ENCODE measurements around the gene CKAP2L.
A peak's percentile ranks its signal among the peaks of the same experiment; 100 is the strongest.
"Not testable (repeated sequence)": the region's sequence is repeated elsewhere in the genome, so short reads cannot be mapped to it uniquely, and the experiment has no call there.

CKAP2L gene

DNA sequence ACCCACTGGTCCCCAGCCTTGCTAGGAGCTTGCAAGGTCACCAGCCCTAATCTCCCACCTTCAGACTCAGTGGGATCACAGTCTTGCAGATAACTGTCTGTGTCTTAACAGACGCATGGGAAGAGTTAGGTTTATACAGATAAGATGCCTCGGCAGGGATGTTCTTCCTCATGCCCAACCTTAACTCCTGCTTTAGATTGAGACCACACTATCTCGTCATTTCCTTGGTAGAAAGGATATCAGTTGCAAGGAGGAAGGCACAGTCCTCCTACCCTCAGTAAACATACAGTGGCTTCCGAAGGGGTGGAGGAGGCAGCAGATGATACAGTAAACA, 36.4 kb downstream of the CKAP2L start:
- DNase-seq = no peak

DNA sequence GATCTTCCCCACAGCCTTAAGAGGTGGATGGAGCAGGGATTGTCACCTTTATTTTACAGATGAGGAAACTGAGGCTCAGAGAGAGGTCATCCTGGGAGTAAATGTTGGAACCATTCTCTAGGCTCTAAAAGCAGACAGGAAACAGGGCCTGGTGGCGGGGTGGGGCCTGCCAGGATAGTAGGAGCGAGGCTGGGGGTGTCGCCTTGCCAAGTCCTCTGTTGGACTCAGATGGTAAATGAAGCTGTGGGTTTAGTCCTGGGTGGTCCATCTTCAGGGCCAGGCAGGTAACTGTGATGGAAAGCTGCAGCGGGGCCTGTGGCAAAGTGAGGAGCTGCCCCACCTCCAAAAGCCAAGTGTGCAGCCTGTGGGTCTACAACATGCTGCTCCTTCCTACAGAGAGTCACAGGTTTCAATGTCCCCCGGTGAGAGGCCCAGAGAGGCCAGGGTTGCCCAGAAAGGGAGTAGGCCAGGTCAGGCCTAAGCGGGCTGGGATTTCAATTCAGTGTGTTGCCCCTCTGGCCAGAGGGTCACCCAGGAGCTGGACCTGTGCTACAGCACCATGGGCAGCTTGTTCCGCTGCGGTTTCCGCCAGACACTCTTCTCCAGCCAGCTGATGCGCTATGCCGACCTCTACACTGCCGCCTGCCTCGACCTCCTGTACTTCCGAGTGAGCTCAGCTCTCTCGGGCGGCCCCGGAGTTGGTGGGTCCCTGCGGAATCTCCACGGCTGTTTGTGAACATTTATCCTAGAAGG, 37.0 kb downstream of the CKAP2L start:
- DNase-seq = no peak

DNA sequence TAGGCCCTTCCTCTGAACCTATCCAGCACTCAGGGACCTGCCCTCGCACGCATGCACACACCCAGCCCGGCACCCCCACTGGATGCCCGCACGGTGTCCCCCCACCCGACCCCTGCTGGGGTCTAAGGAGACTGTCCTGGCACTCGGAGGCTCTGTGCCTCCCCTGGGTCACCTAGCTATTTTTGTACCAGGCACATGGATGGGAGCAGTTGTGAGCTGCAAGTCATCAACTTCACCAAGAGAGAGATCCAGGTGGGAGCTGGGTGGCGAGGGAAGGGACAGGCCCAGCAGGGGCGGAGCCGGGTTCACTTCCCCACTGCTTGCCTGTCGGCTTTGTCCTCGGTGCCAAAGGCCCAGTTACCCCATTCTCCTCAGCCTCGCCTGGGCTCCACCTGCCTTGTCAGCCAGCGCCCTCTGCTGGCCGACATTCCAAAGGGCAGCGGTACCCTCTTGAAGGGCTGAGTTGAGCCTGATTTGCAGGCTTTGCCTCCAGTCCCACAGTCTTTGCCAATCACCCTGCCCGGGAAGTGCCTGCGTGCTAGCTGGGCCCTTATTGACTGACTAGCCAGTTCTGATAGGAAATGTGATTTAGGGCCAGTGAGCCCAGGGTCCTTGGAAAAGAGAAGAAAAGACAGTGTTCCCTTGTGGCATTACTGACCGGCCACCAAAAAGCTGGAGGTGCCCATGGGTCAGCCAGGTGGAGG, 37.8 kb downstream of the CKAP2L start:
- DNase-seq = peak in 54 of 56 donors; percentile 12 to 92 (median 77)

DNA sequence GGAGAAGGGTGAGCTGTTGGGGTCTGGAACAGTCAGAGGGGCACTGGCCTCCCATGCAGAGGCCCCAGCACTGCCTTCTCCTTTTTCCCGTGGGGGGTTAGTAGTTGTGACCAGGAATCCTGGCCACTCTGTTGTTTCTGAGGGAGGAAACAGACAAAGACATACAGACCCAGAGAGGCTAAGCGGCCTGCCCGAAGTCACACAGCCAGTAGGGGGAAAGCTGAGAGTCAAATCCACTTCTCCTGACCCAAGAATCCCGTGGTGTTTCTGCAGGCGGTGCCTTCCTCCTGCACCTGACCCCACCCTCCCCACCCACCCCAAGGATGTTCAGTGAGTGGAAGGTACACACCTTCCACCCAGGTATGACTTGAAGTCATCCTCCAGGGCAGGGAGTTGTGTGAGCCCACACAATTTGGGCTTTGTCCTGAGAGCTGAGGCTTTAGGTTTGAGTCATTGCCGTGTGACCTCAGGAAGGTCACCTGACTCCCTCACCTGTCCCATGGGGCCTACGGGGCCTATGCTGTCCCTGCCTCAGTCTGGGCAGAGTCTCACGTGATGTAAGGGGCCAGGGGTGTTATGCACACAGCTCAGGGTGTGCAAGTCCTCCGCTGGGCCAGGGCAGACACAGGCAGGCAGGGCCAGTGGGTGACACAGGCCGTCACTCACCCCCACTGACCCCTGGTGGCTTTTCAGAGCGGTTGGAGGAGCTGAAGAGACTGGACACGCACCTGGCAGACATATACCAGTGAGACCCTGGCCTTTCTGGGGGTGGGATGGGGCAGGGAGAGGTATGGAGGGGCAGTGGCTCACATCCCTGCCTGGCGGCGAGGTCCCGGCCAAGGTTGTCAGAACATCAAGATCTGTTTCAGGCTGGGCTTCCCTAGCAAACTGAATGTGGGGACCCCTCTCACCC, 38.6 kb downstream of the CKAP2L start:
- no peak for DNase-seq

DNA sequence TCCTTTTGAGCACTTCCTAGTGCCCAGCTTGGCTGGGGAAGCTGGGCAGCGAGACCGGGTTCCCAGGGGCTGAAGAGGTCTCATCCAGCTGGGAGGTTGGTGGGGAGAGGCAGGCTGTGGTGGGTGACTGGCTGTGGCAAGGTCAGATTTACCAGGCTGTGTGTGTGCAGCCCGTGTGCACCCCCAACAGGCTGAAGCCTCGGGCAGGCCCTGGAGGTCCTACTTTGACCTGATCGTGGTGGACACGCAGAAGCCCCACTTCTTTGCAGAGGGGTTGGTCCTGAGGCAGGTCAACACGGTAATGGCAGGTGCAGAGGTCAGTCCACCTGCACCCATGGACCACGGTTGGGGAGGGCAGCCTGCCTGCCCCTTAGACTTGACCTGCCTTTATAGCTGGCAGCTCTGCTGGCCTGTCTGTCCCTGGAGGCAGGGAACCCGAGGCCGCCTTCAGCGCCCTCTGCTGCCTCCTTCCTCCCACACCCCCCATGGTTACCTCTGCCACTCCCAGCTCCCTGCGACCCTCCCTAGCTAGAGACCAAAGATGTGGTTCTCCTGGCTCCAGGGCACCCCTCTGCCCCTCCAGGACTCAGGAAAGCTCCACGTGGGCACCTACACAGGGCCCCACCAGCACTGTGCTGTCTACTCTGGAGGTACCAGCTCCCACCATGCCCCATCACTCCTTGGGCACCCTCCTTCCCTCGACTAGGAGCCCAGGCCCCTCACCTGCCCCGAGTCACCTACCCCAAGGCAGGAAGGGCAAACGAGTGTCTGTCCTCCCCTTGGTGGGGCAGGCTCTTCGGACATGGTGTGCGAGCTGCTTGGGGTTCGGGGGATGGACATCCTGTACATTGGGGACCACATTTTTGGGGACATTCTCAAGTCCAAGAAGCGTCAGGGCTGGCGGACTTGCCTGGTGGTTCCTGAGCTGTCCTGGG, 39.6 kb downstream of the CKAP2L start:
- no peak for DNase-seq

DNA sequence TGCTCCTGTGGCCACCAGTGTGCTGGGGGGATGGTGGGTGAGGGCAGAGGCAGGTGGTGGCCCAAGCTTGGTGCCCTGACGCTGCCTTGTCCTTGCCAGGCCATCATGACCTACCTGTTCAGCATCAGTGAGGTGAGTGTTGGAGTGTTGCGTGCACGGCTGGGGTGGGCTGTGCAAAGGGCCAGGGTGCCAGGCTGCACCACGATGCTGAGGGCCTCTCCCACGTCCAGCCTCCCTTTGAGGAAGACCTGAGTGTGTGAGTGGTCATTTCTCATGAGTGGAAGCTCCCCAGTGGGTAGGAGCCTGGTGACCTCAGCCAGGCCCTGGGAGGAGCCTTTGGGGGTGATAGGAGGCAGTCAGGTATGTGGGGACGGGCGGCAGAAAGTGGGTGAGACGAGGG, 40.4 kb downstream of the CKAP2L start:
- DNase-seq = no peak

DNA sequence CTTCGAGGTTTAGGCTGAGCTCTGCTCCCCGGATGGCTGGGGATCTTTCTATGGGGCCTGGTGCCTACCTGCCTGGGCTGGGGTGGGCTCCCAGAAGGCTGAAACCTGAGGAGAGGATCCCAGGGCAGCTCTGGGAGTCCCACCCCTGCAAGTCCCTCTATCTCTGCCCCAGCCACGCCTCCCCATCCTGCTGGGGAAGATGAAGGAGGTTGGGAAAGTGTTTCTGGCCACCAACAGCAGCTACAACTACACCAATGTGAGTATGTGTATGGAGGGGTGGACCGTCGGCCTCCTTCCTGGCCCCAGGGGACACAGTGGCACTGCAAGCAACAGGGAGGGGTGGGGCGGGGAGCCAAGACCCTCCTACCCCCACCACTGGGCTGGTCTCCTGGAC, 40.9 kb downstream of the CKAP2L start:
- DNase-seq = no peak

DNA sequence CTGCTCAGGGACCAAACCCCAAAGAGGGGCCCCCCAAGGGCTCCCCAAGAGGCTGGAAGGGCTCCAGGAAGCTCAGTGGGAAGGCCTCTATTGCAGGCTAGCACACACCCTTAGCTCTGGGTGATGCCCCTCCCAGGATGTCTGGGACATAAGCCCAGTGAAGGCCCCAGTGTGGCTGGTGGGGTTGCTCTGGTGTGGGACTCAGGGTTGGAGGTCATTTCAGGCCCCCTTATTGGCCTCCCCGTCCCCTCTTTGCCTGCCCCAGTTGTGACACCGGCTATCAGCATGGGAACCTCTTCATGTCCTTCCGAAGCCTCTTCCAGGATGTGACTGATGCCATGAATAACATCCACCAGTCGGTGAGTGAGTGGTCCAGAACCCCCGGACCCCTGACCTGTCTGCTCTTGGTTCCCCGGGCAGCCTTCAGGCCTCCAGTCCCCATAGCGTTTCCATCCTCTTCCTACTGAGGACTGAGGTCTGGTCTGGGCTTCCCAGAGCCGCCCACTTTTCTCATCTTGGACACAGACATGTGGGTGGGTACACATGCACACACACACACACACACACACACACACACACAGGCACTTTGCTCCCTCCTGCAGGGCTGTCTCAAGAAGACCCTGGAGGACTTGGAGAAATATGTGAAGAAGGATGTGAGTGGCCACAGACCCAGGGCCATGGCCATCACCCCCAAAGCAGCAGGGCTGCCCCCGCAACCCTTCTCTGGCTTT, 41.4 kb downstream of the CKAP2L start:
- no peak for DNase-seq

DNA sequence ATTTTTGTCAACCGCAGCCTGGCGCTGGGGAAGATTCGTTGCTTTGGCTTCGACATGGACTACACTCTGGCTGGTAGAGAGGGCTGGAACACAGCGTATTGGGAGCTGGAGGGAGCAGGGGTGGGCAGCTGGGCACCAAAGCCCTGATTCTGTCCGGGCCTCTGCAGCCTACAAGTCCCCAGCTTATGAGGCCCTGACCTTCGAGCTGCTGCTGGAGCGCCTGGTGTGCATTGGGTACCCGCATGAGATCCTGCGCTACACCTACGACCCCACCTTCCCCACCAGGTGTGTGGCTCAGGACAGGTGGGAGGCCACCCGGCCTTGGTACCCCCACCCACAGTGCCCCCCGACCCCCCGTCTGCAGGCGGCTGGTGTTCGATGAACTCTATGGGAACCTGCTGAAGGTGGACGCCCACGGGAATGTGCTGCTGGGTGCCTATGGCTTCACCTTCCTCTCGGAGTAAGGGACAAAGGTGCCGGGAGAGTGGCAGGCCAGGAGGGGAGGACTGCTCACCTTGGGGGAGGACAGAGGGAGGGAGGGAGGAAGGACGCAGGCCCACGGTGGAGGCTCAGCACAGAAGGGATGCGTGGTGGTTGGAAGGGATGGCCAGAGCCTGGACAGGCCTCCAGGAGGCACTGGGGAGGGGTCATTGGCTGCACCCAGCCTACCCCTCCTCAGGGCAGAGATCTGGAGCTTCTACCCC, 42.4 kb downstream of the CKAP2L start:
- no peak for DNase-seq

DNA sequence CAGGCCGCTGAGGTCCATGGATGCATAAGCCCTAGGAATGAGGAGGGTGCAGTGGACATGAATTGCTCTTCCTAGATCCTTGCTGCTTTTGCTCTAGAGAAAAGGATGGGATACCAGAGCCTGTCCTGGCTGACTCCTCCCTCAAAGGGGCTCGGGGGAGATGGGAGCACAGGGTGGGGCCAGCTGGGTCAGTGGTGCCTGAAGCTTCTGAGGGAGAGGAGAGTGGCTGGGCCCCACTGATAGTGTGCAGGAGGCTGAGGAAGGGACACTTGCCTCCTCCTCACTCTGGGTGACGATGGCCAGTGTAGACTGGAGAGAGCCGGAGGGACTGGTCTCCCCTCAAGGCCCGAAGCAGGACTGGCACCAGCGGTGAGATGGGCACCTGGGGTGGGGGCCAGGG, 43.6 kb downstream of the CKAP2L start, which contains the start of gene NT5DC4:
Gene NT5DC4, plus strand, starts transcription at position 236 of the 400 bp plus-strand sequence. Its CDS starts 60 bp downstream, at position 296.
- no peak for DNase-seq

DNA sequence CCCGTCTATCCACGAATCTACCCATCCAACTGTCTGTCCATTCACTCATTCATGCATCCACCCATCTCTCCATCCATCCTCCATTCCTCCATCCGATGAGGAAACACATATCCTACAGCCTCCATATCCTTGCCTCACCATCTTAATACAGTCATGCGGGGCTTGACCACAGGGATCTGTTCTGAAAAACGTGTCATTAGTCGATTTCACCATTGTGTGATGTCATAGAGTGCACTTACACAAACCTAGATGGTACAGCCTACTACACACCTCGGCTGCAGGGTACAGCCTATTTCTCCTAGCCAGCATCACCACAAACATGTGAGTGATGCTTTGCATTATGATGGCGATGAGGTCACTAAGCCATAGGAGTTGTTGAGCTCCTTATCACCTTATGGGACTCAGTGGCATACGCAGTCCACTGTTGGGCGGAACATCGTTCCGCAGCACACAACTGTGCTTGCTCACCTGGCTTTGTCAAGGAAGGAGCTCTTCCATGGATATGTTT, 45.5 kb downstream of the CKAP2L start:
- no peak for DNase-seq

DNA sequence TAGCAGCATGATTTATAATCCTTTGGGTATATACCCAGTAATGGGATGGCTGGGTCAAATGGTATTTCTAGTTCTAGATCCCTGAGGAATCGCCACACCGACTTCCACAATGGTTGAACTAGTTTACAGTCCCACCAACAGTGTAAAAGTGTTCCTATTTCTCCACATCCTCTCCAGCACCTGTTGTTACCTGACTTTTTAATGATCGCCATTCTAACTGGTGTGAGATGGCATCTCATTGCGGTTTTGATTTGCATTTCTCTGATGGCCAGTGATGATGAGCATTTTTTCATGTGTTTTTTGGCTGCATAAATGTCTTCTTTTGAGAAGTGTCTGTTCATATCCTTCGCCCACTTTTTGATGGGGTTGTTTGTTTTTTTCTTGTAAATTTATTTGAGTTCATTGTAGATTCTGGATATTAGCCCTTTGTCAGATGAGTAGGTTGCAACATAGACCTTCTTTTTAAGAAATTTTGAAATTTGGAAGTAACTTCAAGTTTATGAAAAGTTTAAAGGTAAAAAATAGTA, 47.5 kb downstream of the CKAP2L start:
- DNase-seq = not testable (repeated sequence)

DNA sequence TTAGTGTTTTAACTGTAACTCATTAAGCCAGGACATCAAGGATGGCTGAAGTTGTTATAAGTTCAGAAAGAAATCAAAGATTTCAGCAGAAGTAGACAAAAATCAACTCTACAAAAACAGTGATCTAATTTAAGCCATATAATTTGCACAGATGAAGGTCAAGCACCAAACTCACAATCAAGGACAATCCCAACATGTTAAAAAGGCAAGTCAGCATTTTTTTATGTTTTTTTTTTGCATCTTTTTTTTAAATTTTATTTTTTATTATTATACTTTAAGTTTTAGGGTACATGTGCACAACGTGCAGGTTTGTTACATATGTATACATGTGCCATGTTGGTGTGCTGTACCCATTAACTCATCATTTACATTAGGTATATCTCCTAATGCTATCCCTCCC, 48.3 kb downstream of the CKAP2L start:
- DNase-seq = not testable (repeated sequence)

DNA sequence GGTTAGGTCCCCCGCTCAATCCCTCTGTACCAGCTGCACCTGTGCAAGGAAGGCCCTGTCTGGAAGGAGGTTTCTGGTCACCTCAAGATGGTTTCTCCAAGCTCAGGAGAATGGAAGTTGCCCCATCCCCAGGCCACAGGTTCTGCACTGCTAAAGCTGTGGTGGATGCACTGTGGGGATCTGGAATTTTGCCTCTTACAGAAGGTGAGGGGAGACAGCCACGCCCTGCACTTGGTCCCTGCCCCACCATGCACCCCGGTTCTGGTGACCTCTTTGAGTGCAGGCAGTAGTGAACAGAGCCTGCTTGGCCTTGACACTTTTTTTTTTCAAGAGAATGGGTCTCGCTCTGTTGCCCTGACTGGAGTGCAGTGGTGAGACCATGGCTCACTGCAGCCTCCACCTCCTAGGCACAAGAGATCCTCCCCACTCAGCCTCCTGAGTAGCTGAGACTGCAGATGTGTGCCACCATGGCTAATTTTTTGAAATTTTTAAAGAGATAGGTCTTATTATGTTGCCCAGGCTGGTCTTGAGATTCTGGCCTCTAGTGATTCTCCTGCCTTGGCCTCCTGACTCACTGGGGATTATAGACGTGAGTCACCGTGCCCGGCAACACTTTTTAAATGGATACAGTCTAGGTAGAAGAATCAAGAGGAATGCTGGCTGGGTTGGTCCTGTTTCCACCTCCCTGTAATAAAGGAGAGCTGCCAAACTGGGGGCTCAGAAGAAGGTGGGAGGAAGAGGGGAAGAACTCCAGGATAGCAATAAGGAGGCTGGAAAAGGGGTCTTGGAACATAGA, 49.4 kb downstream of the CKAP2L start:
- no peak for DNase-seq

DNA sequence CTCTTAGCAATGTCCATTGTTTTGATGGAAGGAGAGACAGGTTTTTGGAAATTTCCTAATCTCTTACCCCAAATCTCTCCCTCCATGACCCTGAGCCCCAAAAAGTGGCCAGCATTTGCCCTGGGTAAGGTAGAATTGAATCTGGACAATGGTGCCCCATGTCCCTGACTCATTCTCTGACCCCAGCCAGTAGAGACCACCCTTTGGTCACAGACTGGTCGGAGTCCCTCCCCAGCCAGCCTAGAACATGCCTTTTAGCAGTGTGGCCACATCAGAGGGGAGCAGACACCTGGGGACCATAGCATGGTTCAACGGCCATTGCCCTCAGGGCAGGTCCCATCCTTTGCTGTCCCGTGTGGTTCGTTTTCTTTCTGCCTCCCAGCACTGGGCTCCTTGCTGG, 50.1 kb downstream of the CKAP2L start:
- DNase-seq = no peak

DNA sequence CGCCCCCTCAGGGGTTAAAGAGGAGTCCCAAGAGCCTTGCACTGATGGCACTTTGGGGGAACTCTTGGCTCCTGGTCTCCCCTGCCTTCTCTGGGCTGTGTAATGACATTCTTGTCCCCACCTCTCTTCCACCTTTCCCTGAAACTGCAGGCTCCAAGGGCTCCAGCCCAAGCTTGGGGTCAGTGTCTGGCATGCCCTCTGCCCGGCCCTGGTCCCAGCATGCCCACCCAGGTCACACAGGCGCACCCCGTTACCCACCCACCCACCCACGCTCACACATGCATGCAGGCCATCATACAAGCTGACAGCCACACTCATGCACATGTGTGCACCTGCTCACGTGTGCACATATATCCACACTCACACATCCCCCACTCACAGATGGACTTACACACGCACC, 50.5 kb downstream of the CKAP2L start:
- DNase-seq = no peak

DNA sequence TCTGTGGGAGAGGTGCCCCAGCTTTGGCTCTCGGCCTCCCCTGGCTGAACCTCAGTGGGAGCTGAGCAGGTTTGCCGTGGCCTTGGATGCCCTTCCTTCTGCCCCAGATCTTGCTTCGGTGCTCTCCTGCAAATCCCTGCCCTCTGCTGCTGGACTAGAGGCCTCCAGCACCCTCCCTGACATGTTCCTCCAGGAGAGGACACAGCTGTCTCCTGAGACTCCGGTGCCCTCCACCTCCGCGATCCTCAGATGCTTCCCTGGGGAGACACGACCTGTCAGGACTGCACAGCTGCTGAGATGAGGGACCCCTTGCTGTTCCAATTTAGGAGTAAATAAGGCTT, 50.9 kb downstream of the CKAP2L start:
- no peak for DNase-seq

DNA sequence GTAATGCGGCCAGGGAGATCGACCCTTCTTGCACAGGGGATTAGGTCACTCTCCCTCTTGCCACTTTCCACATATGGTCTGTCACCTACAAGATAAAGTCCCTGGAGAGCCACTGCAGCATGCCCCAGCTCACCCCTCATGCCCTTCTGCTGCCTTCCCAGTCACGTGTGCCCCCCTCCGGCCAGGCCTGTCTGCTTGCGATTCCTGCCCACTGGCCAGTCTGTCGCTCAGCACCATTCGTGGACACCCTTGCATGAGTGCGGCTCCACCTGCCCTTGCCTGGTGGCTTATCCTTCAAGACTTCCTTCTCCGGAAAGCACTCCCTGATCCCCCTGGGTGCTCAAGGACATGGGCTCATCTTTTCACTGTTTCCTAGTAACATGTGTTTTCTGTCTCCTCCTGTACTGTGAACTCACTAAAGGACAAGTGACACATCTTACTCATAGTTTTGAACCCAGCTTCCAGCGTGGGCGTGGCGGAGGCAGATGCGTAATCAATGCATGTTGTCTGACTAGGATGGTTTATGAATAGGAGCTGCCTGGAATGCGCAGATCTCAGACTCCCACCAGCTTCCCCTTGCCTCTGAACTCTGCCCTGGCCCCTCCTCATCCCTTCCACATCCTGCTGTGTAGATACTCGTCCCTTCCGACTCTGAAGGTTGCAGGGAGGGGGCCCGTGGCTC, 51.4 kb downstream of the CKAP2L start:
- DNase-seq = peak in 8 of 56 donors; percentile 6 to 42 (median 21)

Measured in amygdala (tissue), 56 donors.